ENCODE measurements around the gene CCDC141. TPM values are rescaled to one million over a fixed set of nuclear protein-coding genes. Genes with fewer than 3 reads are reported as not detected.

Gene CCDC141
- total and polyA plus RNA-seq, 2 of the 13 experiments (the other 11 are each of a cell fraction or from before 2014, with no cell fraction given), result not detected

- ATAC-seq (no peak), DNase-seq (ENCODE audit: low spot score) (no peak), FAIRE-seq (no peak)
- in situ Hi-C loops (cut with HindIII; ENCODE audit: extremely low pct_ligation_motif_present, low pct_unique_long_range_greater_than_20kb), result no loop called here
- CTCF ChIA-PET (ENCODE audit: low intra/inter-chr PET ratio, low total read pairs), result no interaction called here
- H4K20me1 ChIP-seq (ENCODE audit: insufficient read depth, low read length), result no peaks in the 10 kb centered on the region
- H3K9me3 ChIP-seq (ENCODE audit: low read length), result 0 out of 2 replicates have a peak, but pooled peaks cover 7% of the 10 kb centered on the region
- no peak overlapping the region for H3K4me2 ChIP-seq (ENCODE audit: low read depth, low read length)
- no peaks in the 10 kb centered on the region for H3K4me1 ChIP-seq (ENCODE audit: insufficient read depth, low read length)
- no peak overlapping the region for H3K9ac ChIP-seq (ENCODE audit: insufficient read depth, low read depth, low read length)
- POLR2A ChIA-PET, result no interaction called here
- no peaks in the 10 kb centered on the region for H3K36me3 ChIP-seq (replicated peaks in 1 of 2; ENCODE audit: control insufficient read depth in 1 of 2, insufficient read depth in 2 of 2, low read length in 2 of 2)
- H3K4me3 ChIP-seq (replicated peaks in 1 of 3; ENCODE audit: insufficient read depth in 1 of 3, low read depth in 2 of 3, low read length in 3 of 3), result no peak overlapping the region
- no TSS peak for BruUV-seq (replicated peaks)
- H3K79me2 ChIP-seq (ENCODE audit: insufficient read depth, low read length), result no peaks in the 10 kb centered on the region
- 0% methylated on average over 1 of the region's 1 CpG for WGBS (ENCODE audit: low lambda C conversion rate)
- no peak overlapping the region for H2AFZ ChIP-seq (ENCODE audit: low read length)
- intact Hi-C loops (cut with micrococcal nuclease; ENCODE audit: unreplicated experiment), result no loop called here
- no peak overlapping the region for H3K27ac ChIP-seq (ENCODE audit: extremely low read length, insufficient read depth, low read length)
- H3K27me3 ChIP-seq (ENCODE audit: control insufficient read depth in 1 of 2, insufficient read depth in 2 of 2, low read length in 2 of 2), result no peaks in the 10 kb centered on the region
- TF ChIP-seq NFE2L1 (CRISPR knock-in tag; IDR thresholded peaks at IDR 0.05; ENCODE audit: borderline replicate concordance), result no peak
- no peak for TF ChIP-seq HMG20B (CRISPR knock-in tag; conservative IDR thresholded peaks at IDR 0.05)
- TF ChIP-seq MAF1 (CRISPR knock-in tag; IDR thresholded peaks at IDR 0.05; ENCODE audit: borderline replicate concordance), result no peak
- no peak for TF ChIP-seq ZNF781 (CRISPR knock-in tag; IDR thresholded peaks at IDR 0.05; ENCODE audit: borderline replicate concordance, not compliant biosample characterization)
- no peak for TF ChIP-seq CAMTA2 (CRISPR knock-in tag; IDR thresholded peaks at IDR 0.05; ENCODE audit: borderline replicate concordance)
- no peak for TF ChIP-seq ZBTB4 (CRISPR knock-in tag; IDR thresholded peaks at IDR 0.05; ENCODE audit: borderline replicate concordance)
- TF ChIP-seq NPAS2 (CRISPR knock-in tag; IDR thresholded peaks at IDR 0.05; ENCODE audit: borderline replicate concordance), result no peak
- no peak for TF ChIP-seq DMTF1 (CRISPR knock-in tag; IDR thresholded peaks at IDR 0.05)
- TF ChIP-seq ZSCAN21 (CRISPR knock-in tag; IDR thresholded peaks at IDR 0.05; ENCODE audit: borderline replicate concordance), result no peak
- no peak for TF ChIP-seq ZNF207 (IDR thresholded peaks at IDR 0.05; ENCODE audit: borderline replicate concordance)
- no peak for TF ChIP-seq PITX1 (CRISPR knock-in tag; IDR thresholded peaks at IDR 0.05)
- no peak for TF ChIP-seq PAWR (CRISPR knock-in tag; IDR thresholded peaks at IDR 0.05; ENCODE audit: borderline replicate concordance)
- no peak for TF ChIP-seq ZNF552 (CRISPR knock-in tag; IDR thresholded peaks at IDR 0.05; ENCODE audit: borderline replicate concordance)
- no peak for TF ChIP-seq NR3C1 (CRISPR knock-in tag; IDR thresholded peaks at IDR 0.05)
- no peak for TF ChIP-seq ZFYVE20 (CRISPR knock-in tag; IDR thresholded peaks at IDR 0.05; ENCODE audit: borderline replicate concordance, low read depth)
- no peak for TF ChIP-seq E2F5 (CRISPR knock-in tag; conservative IDR thresholded peaks at IDR 0.05)
- TF ChIP-seq NR0B2 (CRISPR knock-in tag; IDR thresholded peaks at IDR 0.05), result no peak
- TF ChIP-seq ZNF746 (CRISPR knock-in tag; IDR thresholded peaks at IDR 0.05), result no peak
- TF ChIP-seq RFX1 (IDR thresholded peaks at IDR 0.05), result no peak
Measured at GRCh38 chr2:178997067-178997466, 52.9 kb downstream of the CCDC141 start.
